Measurements from ENCODE around the gene NLRP12.
"Not testable (repeated sequence)": the region's sequence is repeated elsewhere in the genome, so short reads cannot be mapped to it uniquely, and the experiment has no call there.

Gene NLRP12

DNA sequence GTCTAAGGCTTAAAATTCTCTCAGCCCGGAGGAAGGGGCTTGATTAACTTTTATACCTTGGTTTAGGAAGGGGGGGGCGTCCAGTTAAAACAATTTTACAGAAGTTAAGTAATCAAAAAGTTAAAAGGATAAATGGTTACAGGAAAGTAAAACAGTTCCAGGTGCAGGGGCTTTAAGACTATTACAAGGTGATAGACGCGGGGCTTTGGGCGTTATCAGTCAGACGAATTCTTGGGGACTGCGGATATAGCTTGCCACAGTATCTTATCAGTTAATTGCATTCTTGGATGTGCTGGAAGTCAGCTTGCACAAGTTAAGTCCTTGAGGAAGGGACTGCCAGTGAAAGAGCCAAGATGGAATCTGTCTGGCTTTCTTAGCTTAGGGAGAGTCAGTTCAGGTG, 49.6 kb downstream of the NLRP12 start:
- DNase-seq: not testable (repeated sequence)

DNA sequence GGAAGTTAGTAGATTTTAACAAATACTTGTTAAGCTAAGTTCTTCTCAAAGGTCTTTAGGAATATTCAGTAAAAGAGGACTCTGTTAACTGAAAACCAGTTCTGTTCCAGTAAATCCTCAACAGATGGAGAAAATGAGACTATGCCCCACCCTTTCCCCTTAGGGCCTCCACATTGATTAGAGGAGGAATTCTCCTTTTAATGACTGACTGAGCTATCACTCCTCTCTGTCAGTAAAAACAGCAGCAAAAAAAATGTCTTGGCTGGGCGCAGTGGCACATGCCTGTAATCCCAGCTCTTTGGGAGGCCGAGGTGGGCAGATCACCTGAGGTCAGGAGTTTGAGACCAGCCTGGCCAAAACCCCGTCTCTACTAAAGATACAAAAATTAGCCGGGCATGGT, 50.1 kb downstream of the NLRP12 start:
- DNase-seq: no peak

DNA sequence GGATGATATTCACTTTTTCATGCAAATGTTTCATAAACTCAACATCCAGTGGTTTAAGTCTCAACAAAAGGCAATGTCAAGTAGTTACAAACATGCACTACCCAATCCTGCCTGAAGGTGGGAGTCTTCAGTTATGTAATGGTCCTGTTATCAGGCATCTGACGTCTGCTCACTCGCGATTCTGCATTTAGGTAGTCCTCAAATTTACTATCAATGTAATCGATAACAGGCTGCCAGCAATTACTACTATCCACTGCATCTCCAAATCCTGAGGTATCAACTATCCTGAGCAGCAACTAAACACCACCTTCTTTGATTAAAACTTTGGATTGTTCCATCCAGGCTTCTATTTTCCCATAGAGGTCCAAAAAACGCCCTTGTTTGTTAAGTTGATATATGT, 51.2 kb downstream of the NLRP12 start:
- no peak for DNase-seq

DNA sequence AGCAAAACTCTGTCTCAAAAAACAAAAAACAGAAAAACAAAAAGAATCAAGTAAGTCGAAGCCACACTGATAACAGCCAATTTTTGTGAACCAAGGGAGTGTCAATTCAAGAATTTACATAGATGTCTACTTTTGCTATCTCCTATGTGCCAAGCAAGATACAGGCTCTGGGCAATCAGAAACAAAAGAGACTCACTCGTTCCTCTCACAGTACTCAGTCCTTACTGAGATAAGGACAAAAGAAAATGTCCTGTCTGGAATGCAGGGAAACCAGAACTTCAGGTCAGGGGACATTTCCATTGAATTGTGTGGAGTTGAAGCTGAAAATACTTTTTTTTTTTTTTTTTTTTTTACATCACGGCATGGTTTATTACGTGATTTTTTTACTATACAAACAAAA, 53.0 kb downstream of the NLRP12 start:
- no peak for DNase-seq

DNA sequence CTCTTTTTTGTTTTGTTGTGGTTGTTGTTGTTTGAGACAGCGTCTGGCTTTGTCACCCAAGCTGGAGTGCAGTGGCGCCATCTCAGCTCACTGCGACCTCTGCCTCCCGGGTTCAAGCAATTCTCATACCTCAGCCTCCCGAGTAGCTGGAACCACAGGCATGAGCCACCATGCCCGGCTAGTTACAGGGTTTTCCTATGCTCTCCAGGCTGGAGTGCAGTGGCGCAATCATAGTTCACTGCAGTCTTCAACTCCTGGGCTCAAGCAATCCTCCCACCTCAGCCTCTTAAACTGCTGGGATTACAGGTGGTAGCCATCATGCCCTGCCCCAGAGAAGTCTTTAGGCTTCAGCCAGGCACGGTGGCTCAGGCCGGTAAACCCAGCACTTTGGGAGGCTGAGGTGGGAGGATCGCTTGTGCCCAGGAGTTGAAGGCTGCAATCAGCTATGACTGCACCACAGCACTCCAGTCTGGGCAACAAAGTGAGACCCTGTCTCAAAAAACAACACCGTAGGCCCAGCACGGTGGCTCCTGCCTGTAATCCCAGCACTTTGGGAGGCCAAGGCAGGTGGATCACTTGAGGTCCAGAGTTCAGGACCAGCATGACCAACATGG, 54.3 kb downstream of the NLRP12 start:
- not testable (repeated sequence) for DNase-seq

DNA sequence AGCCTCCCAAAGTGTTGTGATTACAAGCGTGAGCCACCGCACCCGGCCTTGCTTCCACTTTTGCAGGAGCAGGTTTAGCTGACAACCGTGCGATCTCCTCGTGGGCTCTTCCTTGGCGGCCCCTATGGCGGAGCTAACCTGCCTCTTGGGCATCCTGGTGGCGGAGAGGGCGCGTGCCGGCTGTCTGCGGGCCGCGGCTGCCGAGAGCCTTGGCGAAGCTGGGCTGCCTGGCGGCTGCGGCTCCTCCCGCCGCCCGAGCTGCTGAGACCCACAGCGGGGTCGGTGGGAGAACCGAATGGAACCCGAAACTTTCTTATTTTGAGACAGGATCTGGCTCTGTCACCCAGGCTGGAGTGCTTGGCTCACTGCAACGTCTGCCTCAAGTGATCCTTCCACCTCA, 55.7 kb downstream of the NLRP12 start:
- no peak for DNase-seq

DNA sequence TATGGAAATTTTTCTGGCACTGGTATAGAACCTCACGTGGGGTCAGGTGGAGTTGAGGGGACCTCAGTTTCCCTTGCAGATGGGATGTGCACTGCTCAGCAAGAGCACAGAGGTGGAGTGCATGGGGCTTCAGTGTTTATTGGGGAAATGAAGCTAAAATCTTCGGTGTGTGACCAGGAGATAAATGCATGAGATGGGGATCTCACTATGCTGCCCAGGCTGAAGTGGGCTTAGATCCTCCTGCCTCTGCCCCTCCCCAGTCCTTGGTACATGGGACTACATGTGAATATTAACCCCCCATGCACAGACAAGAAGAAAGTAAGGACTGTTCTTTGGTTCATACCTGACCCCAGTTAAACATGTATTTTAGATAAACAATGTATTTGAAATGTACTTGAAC, 65.1 kb downstream of the NLRP12 start:
- not testable (repeated sequence) for DNase-seq
